ENCODE results near the gene NAB2. TPM values are rescaled to one million over a fixed set of nuclear protein-coding genes. Genes with fewer than 3 reads are reported as not detected.
A peak's percentile ranks its signal among the peaks of the same experiment; 100 is the strongest.

NAB2 gene
- total and polyA plus RNA-seq, 9 of the 15 experiments (the other 6 are each of a cell fraction or from before 2014, with no cell fraction given) = 0.45 to 40.9 (median 20.4) TPM

DNA sequence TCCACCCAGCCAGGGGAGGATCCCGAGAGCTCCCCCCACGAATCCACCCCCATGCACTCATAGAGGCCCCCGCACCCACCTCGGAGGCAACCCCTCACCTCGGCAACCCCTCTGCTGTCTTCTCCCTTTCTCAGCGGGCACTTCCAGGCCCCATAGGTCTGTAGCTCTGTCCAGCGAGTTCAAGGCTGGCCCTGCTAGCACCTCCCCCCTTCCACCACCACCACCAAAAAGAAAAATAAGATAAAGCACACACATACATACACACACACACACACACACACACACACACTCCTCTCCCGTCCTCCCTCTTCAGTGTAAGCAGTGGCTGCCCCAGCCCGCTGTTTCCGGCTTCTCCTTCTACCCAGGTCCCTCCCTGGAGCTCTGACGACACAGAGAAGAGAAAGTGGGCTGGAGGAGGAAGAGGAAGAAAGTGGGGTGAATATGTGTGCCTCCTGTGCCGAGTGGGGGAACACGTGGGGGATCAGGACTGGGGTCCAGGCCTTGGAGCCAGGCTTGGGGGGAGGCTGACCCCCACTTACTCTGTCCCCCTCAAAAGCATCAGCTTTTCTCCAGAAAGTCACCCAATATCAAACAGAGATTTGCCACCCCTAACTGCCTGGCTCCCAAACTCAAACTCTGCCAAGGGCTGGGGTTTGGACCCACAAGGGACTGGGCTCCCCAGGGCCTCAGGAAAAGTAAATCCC is 22.3 kb downstream of the NAB2 start, which contains the start of gene STAT6 (continued):
- TF ChIP-seq ZNF174 (CRISPR knock-in tag; IDR thresholded peaks at IDR 0.05) = no peak
- no peak for TF ChIP-seq ZNF518B (CRISPR knock-in tag; IDR thresholded peaks at IDR 0.05)
- no peak for TF ChIP-seq ZNF316 (IDR thresholded peaks at IDR 0.05)
- peak; percentile 49; the same call in 1 of the 2 replicates for TF ChIP-seq NCOR1 (IDR thresholded peaks at IDR 0.05)
- TF ChIP-seq, protein P1, sequence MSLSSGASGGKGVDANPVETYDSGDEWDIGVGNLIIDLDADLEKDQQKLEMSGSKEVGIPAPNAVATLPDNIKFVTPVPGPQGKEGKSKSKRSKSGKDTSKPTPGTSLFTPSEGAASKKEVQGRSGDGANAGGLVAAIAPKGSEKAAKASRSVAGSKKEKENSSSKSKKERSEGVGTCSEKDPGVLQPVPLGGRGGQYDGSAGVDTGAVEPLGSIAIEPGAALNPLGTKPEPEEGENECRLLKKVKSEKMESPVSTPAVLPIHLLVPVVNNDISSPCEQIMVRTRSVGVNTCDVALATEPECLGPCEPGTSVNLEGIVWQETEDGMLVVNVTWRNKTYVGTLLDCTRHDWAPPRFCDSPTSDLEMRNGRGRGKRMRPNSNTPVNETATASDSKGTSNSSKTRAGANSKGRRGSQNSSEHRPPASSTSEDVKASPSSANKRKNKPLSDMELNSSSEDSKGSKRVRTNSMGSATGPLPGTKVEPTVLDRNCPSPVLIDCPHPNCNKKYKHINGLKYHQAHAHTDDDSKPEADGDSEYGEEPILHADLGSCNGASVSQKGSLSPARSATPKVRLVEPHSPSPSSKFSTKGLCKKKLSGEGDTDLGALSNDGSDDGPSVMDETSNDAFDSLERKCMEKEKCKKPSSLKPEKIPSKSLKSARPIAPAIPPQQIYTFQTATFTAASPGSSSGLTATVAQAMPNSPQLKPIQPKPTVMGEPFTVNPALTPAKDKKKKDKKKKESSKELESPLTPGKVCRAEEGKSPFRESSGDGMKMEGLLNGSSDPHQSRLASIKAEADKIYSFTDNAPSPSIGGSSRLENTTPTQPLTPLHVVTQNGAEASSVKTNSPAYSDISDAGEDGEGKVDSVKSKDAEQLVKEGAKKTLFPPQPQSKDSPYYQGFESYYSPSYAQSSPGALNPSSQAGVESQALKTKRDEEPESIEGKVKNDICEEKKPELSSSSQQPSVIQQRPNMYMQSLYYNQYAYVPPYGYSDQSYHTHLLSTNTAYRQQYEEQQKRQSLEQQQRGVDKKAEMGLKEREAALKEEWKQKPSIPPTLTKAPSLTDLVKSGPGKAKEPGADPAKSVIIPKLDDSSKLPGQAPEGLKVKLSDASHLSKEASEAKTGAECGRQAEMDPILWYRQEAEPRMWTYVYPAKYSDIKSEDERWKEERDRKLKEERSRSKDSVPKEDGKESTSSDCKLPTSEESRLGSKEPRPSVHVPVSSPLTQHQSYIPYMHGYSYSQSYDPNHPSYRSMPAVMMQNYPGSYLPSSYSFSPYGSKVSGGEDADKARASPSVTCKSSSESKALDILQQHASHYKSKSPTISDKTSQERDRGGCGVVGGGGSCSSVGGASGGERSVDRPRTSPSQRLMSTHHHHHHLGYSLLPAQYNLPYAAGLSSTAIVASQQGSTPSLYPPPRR (CRISPR knock-in tag; IDR thresholded peaks at IDR 0.05; ENCODE audit: borderline replicate concordance) = no peak
- TF ChIP-seq, protein P2, sequence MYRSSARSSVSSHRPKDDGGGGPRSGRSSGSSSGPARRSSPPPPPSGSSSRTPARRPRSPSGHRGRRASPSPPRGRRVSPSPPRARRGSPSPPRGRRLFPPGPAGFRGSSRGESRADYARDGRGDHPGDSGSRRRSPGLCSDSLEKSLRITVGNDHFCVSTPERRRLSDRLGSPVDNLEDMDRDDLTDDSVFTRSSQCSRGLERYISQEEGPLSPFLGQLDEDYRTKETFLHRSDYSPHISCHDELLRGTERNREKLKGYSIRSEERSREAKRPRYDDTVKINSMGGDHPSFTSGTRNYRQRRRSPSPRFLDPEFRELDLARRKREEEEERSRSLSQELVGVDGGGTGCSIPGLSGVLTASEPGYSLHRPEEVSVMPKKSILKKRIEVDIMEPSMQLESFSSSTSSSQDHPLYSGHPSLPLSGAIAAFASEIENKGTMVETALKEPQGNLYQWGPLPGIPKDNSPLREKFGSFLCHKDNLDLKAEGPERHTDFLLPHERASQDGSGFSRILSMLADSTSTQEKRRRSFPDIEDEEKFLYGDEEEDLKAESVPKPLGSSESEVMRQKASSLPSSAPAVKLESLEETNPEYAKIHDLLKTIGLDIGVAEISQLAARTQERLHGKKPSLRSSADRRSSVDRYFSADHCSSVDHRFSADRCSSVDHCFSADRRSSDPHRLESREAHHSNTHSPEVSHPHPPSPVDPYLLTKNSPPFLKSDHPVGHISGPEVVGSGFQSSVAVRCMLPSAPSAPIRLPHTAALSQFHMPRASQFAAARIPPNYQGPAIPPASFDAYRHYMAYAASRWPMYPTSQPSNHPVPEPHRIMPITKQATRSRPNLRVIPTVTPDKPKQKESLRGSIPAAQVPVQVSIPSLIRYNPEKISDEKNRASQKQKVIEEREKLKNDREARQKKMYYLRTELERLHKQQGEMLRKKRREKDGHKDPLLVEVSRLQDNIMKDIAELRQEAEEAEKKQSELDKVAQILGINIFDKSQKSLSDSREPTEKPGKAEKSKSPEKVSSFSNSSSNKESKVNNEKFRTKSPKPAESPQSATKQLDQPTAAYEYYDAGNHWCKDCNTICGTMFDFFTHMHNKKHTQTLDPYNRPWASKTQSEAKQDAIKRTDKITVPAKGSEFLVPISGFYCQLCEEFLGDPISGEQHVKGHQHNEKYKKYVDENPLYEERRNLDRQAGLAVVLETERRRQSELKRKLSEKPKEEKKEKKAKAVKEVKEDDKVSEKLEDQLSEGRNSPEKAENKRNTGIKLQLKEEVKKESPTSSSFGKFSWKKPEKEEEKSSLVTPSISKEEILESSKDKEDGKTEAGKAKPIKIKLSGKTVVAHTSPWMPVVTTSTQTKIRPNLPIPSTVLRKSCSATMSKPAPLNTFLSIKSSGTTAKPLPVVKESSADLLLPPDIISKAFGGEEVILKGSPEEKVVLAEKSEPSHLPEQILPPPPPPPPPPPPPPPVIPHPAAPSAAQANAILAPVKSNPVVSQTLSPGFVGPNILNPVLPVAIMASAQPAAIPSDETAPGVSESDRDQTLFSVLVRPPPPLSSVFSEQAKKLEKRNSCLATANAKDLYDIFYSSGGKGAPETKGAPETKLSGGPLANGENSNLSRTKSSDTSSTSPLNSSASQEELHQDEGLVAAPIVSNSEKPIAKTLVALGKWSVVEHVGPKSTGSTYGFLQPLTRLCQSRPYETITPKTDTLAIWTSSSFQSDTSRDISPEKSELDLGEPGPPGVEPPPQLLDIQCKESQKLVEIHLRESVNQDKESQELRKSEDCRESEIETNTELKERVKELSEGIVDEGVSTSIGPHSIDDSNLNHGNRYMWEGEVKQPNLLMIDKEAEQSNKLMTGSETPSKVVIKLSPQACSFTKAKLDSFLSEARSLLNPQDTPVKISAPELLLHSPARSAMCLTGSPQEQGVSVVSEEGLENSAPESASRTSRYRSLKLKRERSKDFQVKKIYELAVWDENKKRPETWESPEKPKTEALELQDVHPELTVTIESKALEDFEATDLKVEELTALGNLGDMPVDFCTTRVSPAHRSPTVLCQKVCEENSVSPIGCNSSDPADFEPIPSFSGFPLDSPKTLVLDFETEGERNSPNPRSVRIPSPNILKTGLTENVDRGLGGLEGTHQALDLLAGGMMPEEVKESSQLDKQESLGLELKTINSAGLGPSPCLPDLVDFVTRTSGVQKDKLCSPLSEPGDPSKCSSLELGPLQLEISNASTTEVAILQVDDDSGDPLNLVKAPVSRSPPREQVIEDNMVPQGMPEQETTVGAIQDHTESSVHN (IDR thresholded peaks at IDR 0.05; ENCODE audit: borderline replicate concordance in 1 of 2, low read depth in 1 of 2) = no peak
- TF ChIP-seq ESRRB (CRISPR knock-in tag; IDR thresholded peaks at IDR 0.05; ENCODE audit: borderline replicate concordance) = no peak
- no peak for TF ChIP-seq ZNF699 (CRISPR knock-in tag; IDR thresholded peaks at IDR 0.05; ENCODE audit: insufficient replicate concordance)
- TF ChIP-seq HDAC8 (tag; IDR thresholded peaks at IDR 0.05) = no peak
- TF ChIP-seq ZNF717 (CRISPR knock-in tag; IDR thresholded peaks at IDR 0.05) = no peak

Measured in K562 (cell line).